Transverse colon (tissue), 4 donors: Measurements from ENCODE around the gene ZNF544. TPM values are rescaled to one million over a fixed set of nuclear protein-coding genes. Genes with fewer than 3 reads are reported as not detected.
A peak's percentile ranks its signal among the peaks of the same experiment; 100 is the strongest.

Source experiments
- DNase-seq: peaks from one replicate; pipeline ENCODE4 v3.0.0-alpha.2; 2019
- H3K27ac ChIP-seq, 4 donors: fragments of 200-600 bp; sonication (generic); 2 replicates each; pipeline ENCODE4 v1.5.1; 2016 to 2018; ENCODE audit warnings: inconsistent platforms in 4 of 4
- H3K27me3 ChIP-seq: fragments of 200-600 bp; sonication (generic); 2 replicates; pipeline ENCODE4 v1.5.1; 2017; ENCODE audit warnings: inconsistent platforms
- H3K36me3 ChIP-seq, 4 donors: fragments of 200-600 bp; sonication (generic); 2 replicates each; pipeline ENCODE4 v1.5.1; 2017 to 2019; ENCODE audit warnings: inconsistent platforms in 4 of 4
- H3K4me1 ChIP-seq, 4 donors: fragments of 200-600 bp; sonication (generic); 2 replicates each; pipeline ENCODE4 v1.5.1; 2017 to 2020; ENCODE audit warnings: inconsistent platforms in 4 of 4
- H3K4me3 ChIP-seq, 4 donors: fragments of 200-600 bp; sonication (generic); 1 replicate in 1 of 4; 2 replicates in 3 of 4; pipeline versions ENCODE4 v1.5.1 to v1.6.1; 2017 to 2019; ENCODE audit warnings: inconsistent platforms in 4 of 4
- H3K9me3 ChIP-seq, 2 donors: fragments of 200-600 bp; sonication (generic); 2 replicates each; pipeline ENCODE4 v1.5.1; 2017 to 2019; ENCODE audit warnings: inconsistent platforms in 2 of 2
- CTCF ChIP-seq, 5 experiments: fragments of 200-600 bp in 3 of 5; fragments of 450-650 bp in 2 of 5; sonication (generic) in 3 of 5; IDR thresholded peaks; 1 replicate in 2 of 5; 2 replicates in 3 of 5; pipeline ENCODE4 v1.5.1; 2016 to 2017; ENCODE audit warnings: antibody characterized with exemption in 5 of 5, inconsistent platforms in 3 of 5, mild to moderate bottlenecking in 2 of 5, moderate library complexity in 1 of 5
- EP300 ChIP-seq: sonication (generic); formaldehyde crosslinking; IDR thresholded peaks from one replicate; pipeline ENCODE4 v1.6.1; 2017; ENCODE audit warnings: antibody characterized with exemption, low read depth
- POLR2A ChIP-seq: fragments of 450-650 bp; IDR thresholded peaks from one replicate; pipeline ENCODE4 v1.6.1; 2016; ENCODE audit warnings: antibody characterized with exemption, mild to moderate bottlenecking, moderate library complexity
- POLR2AphosphoS5 ChIP-seq, 3 donors: sonication (generic); formaldehyde crosslinking; IDR thresholded peaks; one replicate each; pipeline ENCODE4 v1.6.1; 2016; ENCODE audit warnings: antibody characterized with exemption in 3 of 3
- WGBS, 2 donors: methylation state at CpG; one replicate each; pipeline ENCODE4 v1.1.5; 2018; ENCODE audit warnings: low coverage in 1 of 2; 5-methylcytosine and 5-hydroxymethylcytosine counted together
- in situ Hi-C, 4 donors: fragments of 200-750 bp; cut with MboI; loops; one replicate each; pipeline versions ENCODE4 v1.15.0 to v1.15.1; 2017; ENCODE audit warnings: low sequenced_read_pairs in 3 of 4, low pct_ligation_motif_present in 1 of 4, low pct_unique_long_range_greater_than_20kb in 1 of 4
- intact Hi-C: fragments of 100-400 bp; cut with DNase I; formaldehyde crosslinking; loops from one replicate; pipeline ENCODE4 v1.15.1; 2023; ENCODE audit warnings: low total_unique reads
- total RNA-seq, 4 donors: library from RNA; depleted of rRNA; stranded (reverse); fragments of >200 nt; gene quantifications; one replicate each; pipeline ENCODE4 v1.1.0, GENCODE V29; 2016

The ZNF544 gene
- total RNA-seq, 4 donors from 2014 or later: 8.6 to 62.3 (median 25.1) TPM

- Histone ChIP-seq H3K4me3 (no peak overlapping the region), H3K27me3 (no peaks in the 10 kb centered on the region), H3K9me3 (peaks cover 26 to 44% of the 10 kb centered on the region in 2 donors), H3K27ac (no peak overlapping the region), H3K4me1 (no peaks in the 10 kb centered on the region), H3K36me3 (peaks cover 0 to 84% (median 35%) of the 10 kb centered on the region in 4 donors)
- WGBS, 2 donors: 90 to 96% methylated on average over 5 to 7 of the region's 7 CpGs
- no peak for DNase-seq
- TF ChIP-seq POLR2AphosphoS5 (IDR thresholded peaks at IDR 0.05): no peak
- in situ Hi-C loops: no loop called here
- intact Hi-C loops: no loop called here
These were observed 63.2 kb downstream of the ZNF544 start for GRCh38 chr19:58291943-58292342.

GRCh38 chr19:58294743-58295374 lies 66.1 kb downstream of the ZNF544 start:
- WGBS, 2 donors: 96 to 100% methylated on average over 3 to 22 of the region's 22 CpGs
- intact Hi-C loops (no loop called here), in situ Hi-C loops (no loop called here)
- TF ChIP-seq POLR2A (no peak), EP300 (no peak), CTCF (IDR thresholded peaks at IDR 0.05) (no peak), POLR2AphosphoS5 (IDR thresholded peaks at IDR 0.05) (no peak)
- Histone ChIP-seq H3K4me3 (no peak overlapping the region), H3K4me1 (no peaks in the 10 kb centered on the region), H3K36me3 (peaks cover 0 to 71% (median 28%) of the 10 kb centered on the region in 4 donors), H3K9me3 (peaks cover 26 to 44% of the 10 kb centered on the region in 2 donors), H3K27me3 (no peaks in the 10 kb centered on the region), H3K27ac (no peak overlapping the region)
- no peak for DNase-seq

- no peak for TF ChIP-seq POLR2A
- no peak for TF ChIP-seq CTCF (IDR thresholded peaks at IDR 0.05)
- TF ChIP-seq EP300: no peak
- no peak for TF ChIP-seq POLR2AphosphoS5 (IDR thresholded peaks at IDR 0.05)
- Histone ChIP-seq H3K27me3 (no peaks in the 10 kb centered on the region), H3K36me3 (peaks cover 0 to 61% (median 22%) of the 10 kb centered on the region in 4 donors), H3K4me3 (no peak overlapping the region), H3K27ac (no peak overlapping the region), H3K9me3 (peaks cover 26 to 36% of the 10 kb centered on the region in 2 donors), H3K4me1 (no peaks in the 10 kb centered on the region)
- DNase-seq: no peak
- intact Hi-C loops: no loop called here
- in situ Hi-C loops: no loop called here
- WGBS, 2 donors: 90 to 96% methylated on average over 4 to 7 of the region's 7 CpGs
These were observed 67.4 kb downstream of the ZNF544 start for GRCh38 chr19:58296104-58296503.

- H3K4me3 ChIP-seq: no peak overlapping the region
- no peak overlapping the region for H3K27ac ChIP-seq
- H3K36me3 ChIP-seq: peaks cover 0 to 17% (median 2%) of the 10 kb centered on the region in 4 donors
- in situ Hi-C loops (no loop called here), intact Hi-C loops (no loop called here)
- DNase-seq: no peak
- no peaks in the 10 kb centered on the region for H3K27me3 ChIP-seq
- 93 to 100% methylated on average over 5 to 7 of the region's 7 CpGs for WGBS, 2 donors
- TF ChIP-seq CTCF (IDR thresholded peaks at IDR 0.05) (no peak), EP300 (no peak), POLR2AphosphoS5 (IDR thresholded peaks at IDR 0.05) (no peak), POLR2A (no peak)
- peaks cover 0 to 6% (median 5%) of the 10 kb centered on the region in 4 donors for H3K4me1 ChIP-seq
- H3K9me3 ChIP-seq: no peaks in the 10 kb centered on the region
These were observed 71.9 kb downstream of the ZNF544 start for GRCh38 chr19:58300620-58301019.

- in situ Hi-C loops: no loop called here
- H3K27me3 ChIP-seq: no peaks in the 10 kb centered on the region
- H3K4me3 ChIP-seq: peak overlapping the region in 1 of 4 donors; percentile 93
- 86 to 92% methylated on average over 2 to 7 of the region's 7 CpGs for whole genome bisulfite sequencing, 2 donors
- H3K27ac ChIP-seq: peak overlapping the region; percentile 80 to 95 (median 90)
- H3K4me1 ChIP-seq: peaks cover 9 to 17% (median 14%) of the 10 kb centered on the region in 4 donors
- DNase-seq: no peak
- H3K9me3 ChIP-seq: no peaks in the 10 kb centered on the region
- intact Hi-C loops: no loop called here
- H3K36me3 ChIP-seq: peaks cover 0 to 14% (median 2%) of the 10 kb centered on the region in 4 donors
- TF ChIP-seq CTCF (IDR thresholded peaks at IDR 0.05) (no peak), POLR2AphosphoS5 (IDR thresholded peaks at IDR 0.05) (no peak), EP300 (no peak), POLR2A (no peak)
These were observed 75.5 kb downstream of the ZNF544 start for GRCh38 chr19:58304255-58304654.
